ENCODE results near the gene ELP6.
"Not testable (repeated sequence)": the region's sequence is repeated elsewhere in the genome, so short reads cannot be mapped to it uniquely, and the experiment has no call there.

ELP6 gene

GRCh38 chr3:47515864-47516319 is 2.4 kb upstream of the ELP6 start:
- intact Hi-C loops (cut with DNase I), result no loop called here
- DNase-seq, result no peak

- no peak for DNase-seq
- intact Hi-C loops (cut with DNase I), result no loop called here
These were observed 1.6 kb upstream of the ELP6 start for GRCh38 chr3:47515100-47515499.

- intact Hi-C loops (cut with DNase I), result loop anchor here (2.0 to 5.0 kb wide), 2 partner anchors 35 to 268 kb away; partner anchors contain the start of genes SCAP and SMARCC1
- DNase-seq, result peak in 23 of 42 donors; percentile 8 to 51 (median 22)
These were observed 942 bp downstream of the ELP6 start for GRCh38 chr3:47512416-47513124.

- intact Hi-C loops (cut with DNase I); DNase-seq: not testable (repeated sequence)
These were observed 8.2 kb downstream of the ELP6 start for GRCh38 chr3:47505267-47505666.

GRCh38 chr3:47504113-47504512 is 9.4 kb downstream of the ELP6 start:
- intact Hi-C loops (cut with DNase I), result no loop called here
- no peak for DNase-seq

GRCh38 chr3:47503033-47503432 is 10.5 kb downstream of the ELP6 start:
- DNase-seq, result no peak
- intact Hi-C loops (cut with DNase I), result no loop called here

GRCh38 chr3:47496892-47497291 is 16.6 kb downstream of the ELP6 start:
- no peak for DNase-seq
- intact Hi-C loops (cut with DNase I), result no loop called here

- intact Hi-C loops (cut with DNase I), result no loop called here
These were observed 17.6 kb downstream of the ELP6 start for GRCh38 chr3:47495886-47496285.

GRCh38 chr3:47495111-47495510 is 18.4 kb downstream of the ELP6 start:
- no peak for DNase-seq
- intact Hi-C loops (cut with DNase I), result no loop called here

More at GRCh38 chr3:47495886-47496285, 17.6 kb downstream of the ELP6 start:
- no peak for DNase-seq

GRCh38 chr3:47491777-47492176 is 21.7 kb downstream of the ELP6 start:
- no peak for DNase-seq
- intact Hi-C loops (cut with DNase I), result no loop called here

GRCh38 chr3:47491186-47491585 is 22.3 kb downstream of the ELP6 start:
- no peak for DNase-seq
- intact Hi-C loops (cut with DNase I), result no loop called here

GRCh38 chr3:47487265-47487664 is 26.2 kb downstream of the ELP6 start:
- intact Hi-C loops (cut with DNase I), result no loop called here
- DNase-seq, result no peak

GRCh38 chr3:47485812-47486211 is 27.7 kb downstream of the ELP6 start:
- intact Hi-C loops (cut with DNase I), result no loop called here
- DNase-seq, result no peak

- intact Hi-C loops (cut with DNase I), result no loop called here
- DNase-seq, result no peak
These were observed 31.1 kb downstream of the ELP6 start for GRCh38 chr3:47482366-47482765.

- DNase-seq; intact Hi-C loops (cut with DNase I): not testable (repeated sequence)
These were observed 31.7 kb downstream of the ELP6 start for GRCh38 chr3:47481763-47482162.

- intact Hi-C loops (cut with DNase I), result not testable (repeated sequence)
These were observed 33.2 kb downstream of the ELP6 start for GRCh38 chr3:47480267-47480666.

GRCh38 chr3:47479826-47480160 is 33.7 kb downstream of the ELP6 start:
- no peak for DNase-seq

More at GRCh38 chr3:47480267-47480666, 33.2 kb downstream of the ELP6 start:
- not testable (repeated sequence) for DNase-seq

GRCh38 chr3:47478022-47478421 is 35.5 kb downstream of the ELP6 start:
- intact Hi-C loops (cut with DNase I), result loop anchor here (5.0 kb wide), 4 partner anchors 34 to 96 kb away; partner anchors contain the start of genes ELP6 and PTPN23
- no peak for DNase-seq

More at GRCh38 chr3:47479826-47480160, 33.7 kb downstream of the ELP6 start:
- intact Hi-C loops (cut with DNase I), result loop anchor here (5.0 kb wide), 4 partner anchors 33 to 97 kb away; partner anchors contain the start of genes ELP6 and PTPN23

- intact Hi-C loops (cut with DNase I), result loop anchor here (5.0 kb wide), 4 partner anchors 34 to 94 kb away; partner anchors contain the start of genes ELP6 and PTPN23
- DNase-seq, result peak in 3 of 42 donors; percentile 8 to 13 (median 10)
These were observed 36.8 kb downstream of the ELP6 start for GRCh38 chr3:47476644-47477199.

GRCh38 chr3:47476330-47476626 is 37.2 kb downstream of the ELP6 start:
- intact Hi-C loops (cut with DNase I), result loop anchor here (5.0 kb wide), 4 partner anchors 34 to 94 kb away; partner anchors contain the start of genes ELP6 and PTPN23
- no peak for DNase-seq
